ENCODE results near the gene ZNF568.
A peak's percentile ranks its signal among the peaks of the same experiment; 100 is the strongest.

The ZNF568 gene

DNA sequence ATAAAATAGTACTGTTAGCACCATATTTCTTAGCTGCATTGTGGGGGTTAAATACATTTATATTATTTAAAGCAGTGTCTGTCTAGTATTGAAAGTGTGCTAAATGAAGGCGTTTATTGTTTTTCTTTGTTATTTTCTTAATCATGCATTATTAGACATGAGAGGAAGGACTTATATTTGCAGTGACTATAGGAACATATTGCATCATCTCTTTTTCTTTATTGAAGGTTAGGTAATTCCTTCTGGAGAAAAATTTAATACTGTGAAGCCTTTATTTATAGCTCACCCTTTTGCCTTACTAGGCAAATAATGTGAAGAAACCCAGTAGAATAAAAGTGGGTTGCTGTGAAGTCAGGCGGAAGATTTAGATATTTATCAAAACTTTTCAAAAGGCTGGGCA is 83.2 kb downstream of the ZNF568 start:
- DNase-seq (ENCODE audit: low read depth) = no peak

DNA sequence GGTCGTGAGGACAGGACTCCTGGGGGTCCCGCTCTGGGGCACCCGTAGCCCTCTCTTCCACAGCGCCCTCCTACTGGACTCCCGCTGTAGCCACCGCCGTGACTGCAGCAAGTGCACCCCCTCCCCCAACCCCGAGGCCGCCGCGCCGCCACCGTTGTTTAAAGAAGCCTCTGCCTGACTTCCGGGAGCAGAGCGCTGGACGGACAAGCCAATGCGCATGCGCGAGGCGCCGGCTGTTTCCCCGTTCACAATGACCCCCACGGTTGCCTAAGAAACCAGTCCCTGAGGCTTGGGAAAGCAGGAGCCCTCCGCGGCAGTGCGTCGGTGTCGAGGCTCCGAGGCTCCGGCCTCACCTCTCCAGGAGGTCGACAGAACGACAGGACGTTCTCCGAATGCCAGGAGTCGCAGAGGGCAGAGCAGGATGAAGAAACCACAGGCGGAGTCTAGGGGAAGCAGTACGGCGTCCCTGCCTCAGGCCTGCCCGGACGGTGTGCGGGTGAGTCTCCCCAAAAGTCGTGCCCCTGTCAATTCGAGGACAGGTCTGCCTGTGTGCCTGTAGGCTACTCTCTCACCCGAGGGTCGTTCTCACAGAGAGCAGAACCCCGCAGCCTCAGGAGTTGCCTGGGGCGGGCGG is 91.6 kb downstream of the ZNF568 start:
- DNase-seq (ENCODE audit: low read depth) = peak; percentile 3

GRCh38 chr19:37009871-37010270 is 93.7 kb downstream of the ZNF568 start:
- no peak for DNase-seq (ENCODE audit: low read depth)

GRCh38 chr19:37012093-37012745 is 96.1 kb downstream of the ZNF568 start:
- DNase-seq (ENCODE audit: low read depth) = no peak

DNA sequence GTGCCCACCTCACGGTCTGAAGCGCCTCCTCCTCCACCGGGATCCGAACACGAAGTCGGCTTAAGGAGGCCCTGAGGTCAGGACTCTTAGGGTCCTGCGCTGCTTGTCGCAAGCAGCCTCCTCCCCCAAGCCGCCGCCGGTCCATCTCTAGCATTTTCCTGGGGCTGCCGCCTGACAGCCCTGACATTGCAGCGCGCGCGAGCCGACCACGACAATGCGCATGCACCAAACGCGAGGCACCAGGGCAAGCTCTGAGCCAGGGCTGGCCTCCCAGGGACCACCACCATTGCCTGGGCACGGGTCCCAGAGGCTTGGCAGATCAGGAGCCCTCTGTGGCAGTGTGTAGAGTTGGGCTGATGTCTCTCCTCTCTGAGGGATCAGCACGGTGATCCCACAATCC is 98.3 kb downstream of the ZNF568 start:
- no peak for DNase-seq (ENCODE audit: low read depth)

DNA sequence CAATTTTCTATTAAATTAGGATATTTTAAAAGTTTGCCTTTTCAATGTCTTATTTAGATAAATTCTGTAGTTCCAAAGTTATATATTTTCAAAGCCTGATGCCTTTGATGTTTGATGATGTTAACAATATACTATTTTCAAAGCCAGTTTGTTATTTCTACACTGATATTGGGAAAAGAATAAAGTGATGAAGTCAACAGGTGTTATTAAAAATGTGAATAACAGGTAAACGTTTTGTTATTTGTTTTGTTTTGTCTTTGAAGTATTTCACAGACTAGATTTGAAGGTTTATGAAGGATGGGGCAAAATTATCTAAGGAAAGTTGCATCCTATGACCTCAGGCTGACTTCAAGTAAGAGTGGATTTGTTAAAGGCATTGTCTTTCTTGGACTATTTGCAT is 129.0 kb downstream of the ZNF568 start:
- DNase-seq (ENCODE audit: low read depth) = no peak
